CD4-positive, CD25-positive, alpha-beta regulatory T cell (primary cell): ENCODE results near the gene ELMO1. TPM values are rescaled to one million over a fixed set of nuclear protein-coding genes. Genes with fewer than 3 reads are reported as not detected.

Experiments used
- ATAC-seq, 2 donors: fragments of 150-1000 bp; cut with Tn5 transposase; one replicate each; pipeline ENCODE4 v1.10.0; 2021; ENCODE audit warnings: low read depth in 2 of 2, moderate number of reproducible peaks in 2 of 2, moderate library complexity in 1 of 2
- DNase-seq, 3 donors: peaks; one replicate each; pipeline versions ENCODE4 v3.0.0 to v3.0.0-alpha.2; 2012 to 2022; ENCODE audit warnings: mixed read lengths in 1 of 3
- H3K27ac ChIP-seq: one replicate; pipeline ENCODE4 v1.7.0; 2013; ENCODE audit warnings: mild to moderate bottlenecking, low read length; ENCODE audit not compliant: insufficient read depth, poor library complexity, severe bottlenecking
- H3K27me3 ChIP-seq: one replicate; pipeline ENCODE4 v1.7.0; 2013; ENCODE audit warnings: low read length; ENCODE audit not compliant: control insufficient read depth, insufficient read depth
- H3K36me3 ChIP-seq: one replicate; pipeline ENCODE4 v1.7.0; 2013; ENCODE audit warnings: mild to moderate bottlenecking, low read length, moderate library complexity; ENCODE audit not compliant: control insufficient read depth, insufficient read depth
- H3K4me1 ChIP-seq: 2 replicates; pipeline ENCODE4 v1.7.0; 2013; ENCODE audit warnings: mild to moderate bottlenecking, low read length; ENCODE audit not compliant: insufficient read depth, control insufficient read depth, poor library complexity, severe bottlenecking
- H3K4me3 ChIP-seq: one replicate; pipeline ENCODE4 v1.7.0; 2013; ENCODE audit warnings: low read depth, mild to moderate bottlenecking, low read length, moderate library complexity
- H3K9me3 ChIP-seq, 2 experiments: 1 replicate in 1 of 2; 2 replicates in 1 of 2; pipeline ENCODE4 v1.7.0; 2013; ENCODE audit warnings: low read length in 2 of 2, mild to moderate bottlenecking in 1 of 2, moderate library complexity in 1 of 2; ENCODE audit not compliant: control insufficient read depth in 2 of 2
- H3K27ac Mint-ChIP-seq, 3 donors: one replicate each; pipeline ENCODE4 v1.8.0; 2020 to 2022; ENCODE audit warnings: mild to moderate bottlenecking in 3 of 3, mixed read lengths in 3 of 3, moderate library complexity in 2 of 3
- H3K27me3 Mint-ChIP-seq: one replicate; pipeline ENCODE4 v1.8.0; 2022; ENCODE audit warnings: mild to moderate bottlenecking, mixed read lengths
- H3K36me3 Mint-ChIP-seq: one replicate; pipeline ENCODE4 v1.8.0; 2020; ENCODE audit warnings: mixed read lengths
- H3K4me1 Mint-ChIP-seq, 4 donors: one replicate each; pipeline ENCODE4 v1.8.0; 2020 to 2022; ENCODE audit warnings: mixed read lengths in 4 of 4, mild to moderate bottlenecking in 1 of 4
- H3K4me3 Mint-ChIP-seq, 4 donors: one replicate each; pipeline ENCODE4 v1.8.0; 2020 to 2022; ENCODE audit warnings: mild to moderate bottlenecking in 4 of 4, mixed read lengths in 4 of 4, moderate library complexity in 3 of 4
- H3K9me3 Mint-ChIP-seq, 7 donors: one replicate each; pipeline ENCODE4 v1.8.0; 2020 to 2022; ENCODE audit warnings: mixed read lengths in 7 of 7, mild to moderate bottlenecking in 3 of 7, moderate library complexity in 2 of 7
- polyA plus RNA-seq, 4 donors: library from polyadenylated mRNA; unstranded; fragments of 300-500 nt; fragmentation: Illumina TruSeq; gene quantifications; one replicate each; pipeline ENCODE4 v1.2.3, GENCODE V29; 2021
- total RNA-seq: library from RNA; stranded (reverse); gene quantifications from one replicate; pipeline ENCODE4 v1.2.3, GENCODE V29; 2022

The ELMO1 gene
- total and polyA plus RNA-seq, 5 donors from 2014 or later: 39.5 to 162 (median 53.5) TPM

DNA sequence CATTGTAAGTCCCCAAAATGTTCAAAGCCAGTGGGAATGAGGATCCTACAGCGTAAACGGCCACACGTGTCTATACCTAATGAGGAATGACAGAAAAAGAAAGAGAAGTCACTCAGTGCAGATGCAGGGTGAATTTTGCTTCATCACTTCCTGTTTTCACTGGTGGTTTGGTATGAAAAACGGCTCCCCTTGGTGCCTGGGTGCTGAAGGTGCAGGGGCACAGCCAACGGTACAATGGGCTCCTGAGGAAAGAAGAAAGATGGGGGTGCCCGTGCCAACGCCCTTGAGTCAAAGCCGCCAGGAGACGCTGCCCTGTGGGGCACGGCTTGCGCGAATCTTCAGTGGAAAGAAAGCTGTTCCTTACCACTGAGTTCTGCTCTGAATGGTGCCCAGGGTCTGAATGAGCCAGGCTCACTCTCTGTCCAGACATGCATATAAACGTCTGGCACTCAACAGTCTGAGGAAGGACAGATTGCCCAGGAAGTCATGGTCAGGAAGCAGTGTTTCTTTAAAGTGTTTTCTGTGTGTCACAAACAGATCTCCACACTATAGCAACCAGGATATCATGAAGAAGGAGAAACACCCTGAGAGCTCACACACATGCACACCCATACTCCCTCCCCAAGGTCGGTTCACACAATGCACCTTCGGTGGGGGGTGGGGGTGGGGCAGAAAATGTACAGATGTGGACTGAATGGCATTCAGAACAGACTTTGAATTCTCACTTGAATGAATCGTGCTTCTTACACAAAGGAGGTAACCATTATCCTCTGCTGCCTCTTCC is 105.8 kb downstream of the ELMO1 start:
- Histone ChIP-seq H3K27me3 (no peaks in the 10 kb centered on the region), H3K9me3 (no peaks in the 10 kb centered on the region), H3K4me1 (peaks cover 77% of the 10 kb centered on the region), H3K27ac (peak overlapping the region; percentile 84), H3K4me3 (peak overlapping the region; percentile 98), H3K36me3 (peaks cover 3% of the 10 kb centered on the region)
- DNase-seq: peak; percentile 60 to 91 (median 78)
- peak overlapping the region; percentile 98 to 100 (median 99) for H3K27ac Mint-ChIP-seq
- H3K36me3 Mint-ChIP-seq: peaks cover 17% of the 10 kb centered on the region
- no peaks in the 10 kb centered on the region for H3K9me3 Mint-ChIP-seq
- H3K4me3 Mint-ChIP-seq: peak overlapping the region; percentile 96 to 99 (median 96)
- ATAC-seq: peak; percentile 88 to 93
- peaks cover 30 to 92% (median 62%) of the 10 kb centered on the region in 4 donors for H3K4me1 Mint-ChIP-seq
- no peaks in the 10 kb centered on the region for H3K27me3 Mint-ChIP-seq

DNA sequence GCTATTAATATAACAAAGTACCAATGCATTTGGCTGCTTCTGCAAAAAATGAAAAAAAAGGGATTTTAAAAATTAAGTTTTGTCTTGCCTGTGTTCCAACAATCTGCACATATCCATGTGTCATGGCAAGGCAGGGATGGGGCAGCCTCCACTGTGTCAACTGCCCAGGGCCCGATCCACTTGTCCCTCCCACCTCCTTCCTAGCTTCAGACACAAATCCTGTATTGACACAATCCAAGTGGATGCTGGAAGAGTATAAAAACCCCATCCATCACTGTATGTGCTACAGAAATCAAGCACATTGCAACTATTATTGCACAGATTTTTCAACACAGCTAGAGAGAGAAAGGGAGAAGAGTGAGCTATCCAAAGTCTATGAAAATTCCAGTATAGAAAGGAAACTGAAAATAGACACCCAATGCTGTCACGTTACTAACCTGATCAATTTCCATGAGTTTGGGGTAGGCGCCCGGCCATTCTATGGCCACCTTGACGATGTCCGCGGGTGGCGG is 106.4 kb downstream of the ELMO1 start:
- Histone ChIP-seq H3K9me3 (no peaks in the 10 kb centered on the region), H3K4me3 (peak overlapping the region; percentile 98), H3K36me3 (peaks cover 6% of the 10 kb centered on the region), H3K27ac (peak overlapping the region; percentile 84), H3K4me1 (peaks cover 82% of the 10 kb centered on the region), H3K27me3 (no peaks in the 10 kb centered on the region)
- Mint-ChIP-seq H3K4me3 (peak overlapping the region; percentile 96 to 99 (median 96)), H3K27ac (peak overlapping the region; percentile 98 to 100 (median 99)), H3K27me3 (no peaks in the 10 kb centered on the region), H3K9me3 (no peaks in the 10 kb centered on the region), H3K36me3 (peaks cover 21% of the 10 kb centered on the region), H3K4me1 (peaks cover 30 to 94% (median 64%) of the 10 kb centered on the region in 4 donors)
- DNase-seq: no peak
- ATAC-seq: peak in 1 of 2 donors; percentile 4

DNA sequence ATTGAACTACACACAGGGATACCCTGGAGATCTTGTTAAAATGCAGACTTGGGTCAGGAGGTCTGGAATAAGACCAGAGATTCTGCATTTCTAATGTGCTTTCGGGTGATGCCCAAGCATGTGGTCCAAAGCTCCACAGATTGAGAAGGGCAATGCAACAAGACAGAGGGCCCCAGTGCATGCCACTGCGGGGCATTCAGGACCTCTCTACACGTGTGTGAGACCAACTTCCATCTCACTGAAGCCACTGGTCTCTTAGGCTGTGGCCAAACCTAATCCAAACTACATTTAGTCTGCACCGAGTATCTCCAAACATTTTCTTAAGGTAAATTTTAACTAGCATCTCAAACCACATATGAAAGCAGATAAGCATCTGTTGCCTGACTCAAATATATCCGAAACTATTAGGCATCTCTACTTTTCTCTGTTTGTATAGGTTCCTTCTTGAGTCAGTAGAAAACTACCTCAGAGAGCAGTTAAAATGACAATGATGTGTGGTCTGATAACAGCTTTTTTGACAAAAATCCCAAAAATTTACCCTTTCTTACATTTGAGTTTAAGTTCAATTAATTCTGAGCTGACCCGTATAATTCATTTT is 107.5 kb downstream of the ELMO1 start:
- Mint-ChIP-seq H3K36me3 (peaks cover 32% of the 10 kb centered on the region), H3K27me3 (no peaks in the 10 kb centered on the region)
- H3K4me1 ChIP-seq: peaks cover 83% of the 10 kb centered on the region

DNA sequence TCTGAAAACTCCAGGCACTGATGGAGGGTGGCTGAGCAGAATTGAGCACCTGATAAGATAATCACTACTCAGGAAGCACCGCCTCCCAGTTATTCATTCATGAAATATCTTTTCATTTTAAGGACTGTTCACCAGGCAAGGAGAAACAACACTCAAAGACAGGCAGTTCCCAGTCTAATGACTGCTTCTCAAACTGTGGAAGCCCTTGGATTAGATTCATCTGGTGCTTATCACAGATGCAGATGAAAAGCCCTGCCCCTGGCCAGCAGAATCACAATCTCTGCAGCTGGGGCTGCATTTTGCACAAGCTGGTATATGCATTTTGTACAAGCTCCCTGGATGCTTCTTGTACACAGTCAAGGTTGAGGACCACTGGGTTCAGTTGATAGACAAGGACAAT is 109.7 kb downstream of the ELMO1 start:
- peaks cover 38% of the 10 kb centered on the region for H3K36me3 Mint-ChIP-seq
- DNase-seq (no peak), ATAC-seq (no peak)
- H3K4me1 Mint-ChIP-seq: peaks cover 36 to 92% (median 73%) of the 10 kb centered on the region in 4 donors
- peaks cover 0 to 4% (median 0%) of the 10 kb centered on the region in 7 donors for H3K9me3 Mint-ChIP-seq
- peak overlapping the region; percentile 98 for H3K4me3 ChIP-seq
- peaks cover 8% of the 10 kb centered on the region for H3K36me3 ChIP-seq
- peak overlapping the region; percentile 27 for H3K27ac ChIP-seq
- H3K9me3 ChIP-seq: no peaks in the 10 kb centered on the region
- peak overlapping the region; percentile 37 to 89 (median 53) for H3K27ac Mint-ChIP-seq
- H3K4me3 Mint-ChIP-seq: peak overlapping the region; percentile 12 to 80 (median 24)
- no peaks in the 10 kb centered on the region for H3K27me3 Mint-ChIP-seq
- peaks cover 65% of the 10 kb centered on the region for H3K4me1 ChIP-seq
- no peaks in the 10 kb centered on the region for H3K27me3 ChIP-seq

More for the DNA sequence above, 107.5 kb downstream of the ELMO1 start:
- Histone ChIP-seq H3K27me3 (no peaks in the 10 kb centered on the region), H3K36me3 (peaks cover 6% of the 10 kb centered on the region), H3K4me3 (peak overlapping the region; percentile 98), H3K9me3 (no peaks in the 10 kb centered on the region), H3K27ac (peak overlapping the region; percentile 84)
- peaks cover 0 to 4% (median 0%) of the 10 kb centered on the region in 7 donors for H3K9me3 Mint-ChIP-seq
- DNase-seq (peak in 2 of 3 donors; percentile 24 to 66), ATAC-seq (no peak)
- peak overlapping the region; percentile 96 to 99 (median 96) for H3K4me3 Mint-ChIP-seq
- peaks cover 37 to 94% (median 72%) of the 10 kb centered on the region in 4 donors for H3K4me1 Mint-ChIP-seq
- H3K27ac Mint-ChIP-seq: peak overlapping the region; percentile 47 to 99 (median 98)

DNA sequence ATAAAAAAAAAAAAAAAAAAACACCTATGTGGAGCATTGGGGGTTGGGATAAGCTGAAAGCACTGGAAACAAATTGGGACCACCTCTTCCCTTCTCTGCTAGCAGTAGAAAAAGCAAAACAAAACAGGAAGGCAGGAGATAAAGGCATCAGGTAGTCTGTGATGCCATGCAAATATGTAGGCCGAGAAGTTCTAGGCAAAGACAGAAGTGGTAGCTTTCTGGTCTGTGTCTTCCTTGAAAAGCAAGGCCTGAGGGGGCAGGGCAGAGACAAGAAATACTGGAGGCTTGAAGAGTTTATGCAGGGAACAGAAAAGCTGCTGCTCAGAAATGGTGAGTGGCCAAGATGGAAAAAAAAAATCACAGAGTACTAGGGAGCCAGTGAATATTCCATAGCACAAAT is 111.1 kb downstream of the ELMO1 start:
- Mint-ChIP-seq H3K4me1 (peaks cover 39 to 94% (median 74%) of the 10 kb centered on the region in 4 donors), H3K9me3 (peaks cover 0 to 4% (median 0%) of the 10 kb centered on the region in 7 donors), H3K27me3 (no peaks in the 10 kb centered on the region), H3K27ac (peak overlapping the region; percentile 31 to 90 (median 59)), H3K4me3 (peak overlapping the region in 1 of 4 donors; percentile 63), H3K36me3 (peaks cover 51% of the 10 kb centered on the region)
- DNase-seq (no peak), ATAC-seq (no peak)
- Histone ChIP-seq H3K4me3 (no peak overlapping the region), H3K9me3 (no peaks in the 10 kb centered on the region), H3K27me3 (no peaks in the 10 kb centered on the region), H3K27ac (no peak overlapping the region), H3K36me3 (peaks cover 8% of the 10 kb centered on the region), H3K4me1 (peaks cover 55% of the 10 kb centered on the region)

DNA sequence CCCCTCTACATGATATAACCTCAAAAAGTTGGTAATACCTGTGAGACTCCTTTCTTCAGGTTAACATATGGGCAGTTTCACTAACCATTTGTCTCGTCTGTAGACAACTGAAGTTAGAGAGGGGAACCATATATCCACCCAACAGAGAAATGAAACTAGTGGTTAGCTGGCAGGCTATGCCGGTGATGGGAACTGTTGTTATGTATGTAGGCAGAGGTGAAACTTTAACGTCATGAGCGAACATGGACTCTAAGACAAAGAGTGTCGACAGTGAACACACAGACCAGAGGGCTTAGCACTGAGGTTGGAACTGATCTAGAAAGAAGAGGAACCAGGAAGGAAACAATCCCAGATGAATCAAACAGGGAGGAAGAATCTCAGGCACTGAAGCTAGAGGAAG is 112.4 kb downstream of the ELMO1 start:
- Histone ChIP-seq H3K4me1 (peaks cover 46% of the 10 kb centered on the region), H3K27me3 (no peaks in the 10 kb centered on the region), H3K36me3 (peaks cover 12% of the 10 kb centered on the region), H3K27ac (peak overlapping the region; percentile 64), H3K9me3 (no peaks in the 10 kb centered on the region), H3K4me3 (peak overlapping the region; percentile 71)
- Mint-ChIP-seq H3K4me1 (peaks cover 39 to 96% (median 73%) of the 10 kb centered on the region in 4 donors), H3K27me3 (no peaks in the 10 kb centered on the region), H3K27ac (peak overlapping the region; percentile 74 to 98 (median 93)), H3K4me3 (peak overlapping the region; percentile 74 to 86 (median 79)), H3K9me3 (peaks cover 0 to 4% (median 0%) of the 10 kb centered on the region in 7 donors), H3K36me3 (peaks cover 60% of the 10 kb centered on the region)
- peak in 2 of 3 donors; percentile 55 to 66 for DNase-seq
- ATAC-seq: peak; percentile 83 to 84

DNA sequence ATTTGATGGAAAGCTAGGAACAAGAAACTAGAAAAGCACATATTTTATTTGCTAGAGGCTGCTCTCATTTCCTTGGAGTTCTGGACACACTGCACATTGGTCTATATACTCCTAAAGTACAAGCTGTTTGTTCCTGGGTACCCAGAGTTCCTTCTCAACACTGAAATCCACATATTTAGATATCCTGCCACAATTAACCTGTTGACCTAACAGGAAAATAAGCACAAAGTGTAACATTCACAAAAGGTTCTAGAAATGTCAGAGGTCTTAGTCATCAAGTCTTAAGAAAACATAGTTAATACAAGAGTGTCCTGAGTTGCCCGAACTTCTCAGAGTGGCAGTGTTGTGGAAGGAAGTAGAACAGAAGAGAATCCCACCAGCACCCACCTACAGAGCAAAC is 115.6 kb downstream of the ELMO1 start:
- ATAC-seq: no peak
- peaks cover 60% of the 10 kb centered on the region for H3K36me3 Mint-ChIP-seq
- H3K4me3 Mint-ChIP-seq: no peak overlapping the region

More for the DNA sequence above, 115.6 kb downstream of the ELMO1 start:
- peaks cover 42 to 95% (median 68%) of the 10 kb centered on the region in 4 donors for H3K4me1 Mint-ChIP-seq
- no peak for DNase-seq
- Histone ChIP-seq H3K4me1 (peaks cover 14% of the 10 kb centered on the region), H3K4me3 (no peak overlapping the region), H3K27ac (no peak overlapping the region), H3K36me3 (peaks cover 17% of the 10 kb centered on the region), H3K27me3 (no peaks in the 10 kb centered on the region), H3K9me3 (no peaks in the 10 kb centered on the region)
- peak overlapping the region in 1 of 3 donors; percentile 59 for H3K27ac Mint-ChIP-seq
- H3K27me3 Mint-ChIP-seq: no peaks in the 10 kb centered on the region
- peaks cover 0 to 4% (median 0%) of the 10 kb centered on the region in 7 donors for H3K9me3 Mint-ChIP-seq
